Putamen (tissue), 1 donor: ENCODE measurements around the gene NEDD4L.

Experiments used
- DNase-seq: peaks from one replicate; pipeline ENCODE4 v3.0.0-alpha.2; 2016; ENCODE audit warnings: low spot score

Gene NEDD4L

GRCh38 chr18:58118536-58118935 is 74.5 kb downstream of the NEDD4L start:
- no peak for DNase-seq

GRCh38 chr18:58119819-58120218 is 75.8 kb downstream of the NEDD4L start:
- DNase-seq = no peak

GRCh38 chr18:58124475-58124874 is 80.4 kb downstream of the NEDD4L start:
- DNase-seq = no peak

GRCh38 chr18:58125183-58125582 is 81.2 kb downstream of the NEDD4L start:
- DNase-seq = no peak

GRCh38 chr18:58125756-58126155 is 81.7 kb downstream of the NEDD4L start:
- DNase-seq = no peak

- no peak for DNase-seq
These were observed 84.7 kb downstream of the NEDD4L start for GRCh38 chr18:58128381-58129374.

- DNase-seq = no peak
These were observed 88.7 kb downstream of the NEDD4L start for GRCh38 chr18:58132595-58133261.

- DNase-seq = no peak
These were observed 91.2 kb downstream of the NEDD4L start for GRCh38 chr18:58135183-58135641.

GRCh38 chr18:58135701-58136331 is 91.8 kb downstream of the NEDD4L start:
- peak; percentile 70 for DNase-seq

- no peak for DNase-seq
These were observed 92.9 kb downstream of the NEDD4L start for GRCh38 chr18:58136879-58137278.

- DNase-seq = no peak
These were observed 95.7 kb downstream of the NEDD4L start for GRCh38 chr18:58139459-58140386.

GRCh38 chr18:58140387-58141325 is 96.6 kb downstream of the NEDD4L start:
- no peak for DNase-seq

- no peak for DNase-seq
These were observed 99.4 kb downstream of the NEDD4L start for GRCh38 chr18:58143386-58143785.

GRCh38 chr18:58144106-58144505 is 100.1 kb downstream of the NEDD4L start:
- no peak for DNase-seq

- no peak for DNase-seq
These were observed 100.8 kb downstream of the NEDD4L start for GRCh38 chr18:58144671-58145285.

- no peak for DNase-seq
These were observed 102.1 kb downstream of the NEDD4L start for GRCh38 chr18:58146099-58146498.

- no peak for DNase-seq
These were observed 105.0 kb downstream of the NEDD4L start for GRCh38 chr18:58148954-58149471.

- no peak for DNase-seq
These were observed 106.7 kb downstream of the NEDD4L start for GRCh38 chr18:58150772-58151171.

- no peak for DNase-seq
These were observed 108.2 kb downstream of the NEDD4L start for GRCh38 chr18:58152216-58152615.

GRCh38 chr18:58152891-58153290 is 108.9 kb downstream of the NEDD4L start:
- DNase-seq = no peak
